Measurements from ENCODE around the gene GHITM.

- TF ChIP-seq CTCF (conservative IDR thresholded peaks at IDR 0.05) (no peak), ZFX (IDR thresholded peaks at IDR 0.05) (no peak)
Observed at GRCh38 chr10:84149854-84150253, 10.5 kb downstream of the GHITM start.
